ENCODE data around the gene FAM171A1.

The FAM171A1 gene

GRCh38 chr10:15201589-15202300, 169.3 kb downstream of the FAM171A1 start:
- DNase-seq: no peak

- DNase-seq: no peak
Measured at GRCh38 chr10:15200626-15201025, 170.5 kb downstream of the FAM171A1 start.

- DNase-seq: no peak
Measured at GRCh38 chr10:15197911-15198310, 173.2 kb downstream of the FAM171A1 start.

GRCh38 chr10:15197276-15197675, 173.8 kb downstream of the FAM171A1 start:
- no peak for DNase-seq

GRCh38 chr10:15196021-15196834, 174.9 kb downstream of the FAM171A1 start:
- DNase-seq: no peak

GRCh38 chr10:15189133-15189885, 181.8 kb downstream of the FAM171A1 start:
- peak; percentile 22 to 37 for DNase-seq

- no peak for DNase-seq
Measured at GRCh38 chr10:15188603-15189002, 182.5 kb downstream of the FAM171A1 start.

GRCh38 chr10:15183689-15184481, 187.2 kb downstream of the FAM171A1 start:
- no peak for DNase-seq

GRCh38 chr10:15182540-15183207, 188.4 kb downstream of the FAM171A1 start:
- DNase-seq: no peak

- DNase-seq: no peak
Measured at GRCh38 chr10:15181576-15182156, 189.4 kb downstream of the FAM171A1 start.

- DNase-seq: no peak
Measured at GRCh38 chr10:15180736-15181135, 190.4 kb downstream of the FAM171A1 start.

GRCh38 chr10:15176269-15176668, 194.8 kb downstream of the FAM171A1 start:
- DNase-seq: no peak

GRCh38 chr10:15175587-15175986, 195.5 kb downstream of the FAM171A1 start:
- no peak for DNase-seq

GRCh38 chr10:15172306-15172840, 198.7 kb downstream of the FAM171A1 start:
- no peak for DNase-seq

GRCh38 chr10:15169555-15170401, 201.3 kb downstream of the FAM171A1 start:
- no peak for DNase-seq

GRCh38 chr10:15168786-15169554, 202.1 kb downstream of the FAM171A1 start:
- peak; percentile 95 to 97 for DNase-seq

- no peak for DNase-seq
Measured at GRCh38 chr10:15168291-15168785, 202.8 kb downstream of the FAM171A1 start, which contains the start of gene NMT2. Gene NMT2, minus strand, starts transcription at chr10:15168693. Its CDS starts 81 bp downstream, at chr10:15168612.

- peak; percentile 6 to 19 for DNase-seq
Measured at GRCh38 chr10:15167411-15168290, 203.4 kb downstream of the FAM171A1 start.

All from inflammatory macrophage (primary cell).